GM21576 (cell line): Measurements from ENCODE around the gene RRP15.
A peak's percentile ranks its signal among the peaks of the same experiment; 100 is the strongest.
"Not testable (repeated sequence)": the region's sequence is repeated elsewhere in the genome, so short reads cannot be mapped to it uniquely, and the experiment has no call there.

Experiments used
- ATAC-seq: cut with Tn5 transposase; IDR thresholded peaks from one replicate; pipeline ENCODE4 v1.9.1; 2021; ENCODE audit warnings: mild to moderate bottlenecking, moderate library complexity; ENCODE audit not compliant: unreplicated experiment

RRP15 gene

DNA sequence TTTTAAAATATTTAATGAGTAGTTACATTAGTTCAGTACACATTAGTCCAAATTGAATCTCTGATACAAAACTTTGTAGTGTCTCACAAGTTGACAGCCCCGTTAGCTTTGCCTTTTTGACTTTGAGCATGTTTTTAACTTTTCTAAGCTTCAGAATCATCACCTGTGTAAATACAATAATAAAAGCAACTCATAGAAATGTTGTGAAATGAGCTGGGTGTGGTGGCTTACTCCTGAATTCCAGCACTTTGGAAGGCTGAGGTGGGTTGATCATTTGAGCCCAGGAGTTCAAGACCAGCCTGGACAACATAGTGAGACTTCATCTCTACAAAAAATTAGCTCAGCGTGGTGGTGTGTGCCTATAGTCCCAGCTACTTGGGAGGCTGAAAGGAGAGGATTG, 11.1 kb downstream of the RRP15 start:
- no peak for ATAC-seq

DNA sequence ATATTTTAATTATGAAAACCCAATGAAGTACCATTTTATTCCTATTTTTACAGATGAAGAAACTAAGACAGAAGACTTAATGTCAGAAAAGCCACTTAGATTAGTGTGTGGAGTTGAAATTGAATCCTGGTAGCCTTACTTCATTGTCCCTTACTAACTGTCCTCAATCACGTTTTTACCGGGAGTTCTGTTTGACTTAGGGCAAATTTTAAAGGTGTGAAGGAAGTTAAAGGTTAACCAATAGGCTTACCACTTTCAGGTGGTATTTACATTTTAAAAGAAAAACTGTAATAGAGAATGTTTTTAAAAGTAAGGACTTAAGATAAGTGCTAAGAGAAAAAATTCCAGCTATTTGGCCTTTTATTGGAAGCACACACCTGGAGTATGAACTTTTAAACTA, 12.4 kb downstream of the RRP15 start:
- ATAC-seq, result no peak

DNA sequence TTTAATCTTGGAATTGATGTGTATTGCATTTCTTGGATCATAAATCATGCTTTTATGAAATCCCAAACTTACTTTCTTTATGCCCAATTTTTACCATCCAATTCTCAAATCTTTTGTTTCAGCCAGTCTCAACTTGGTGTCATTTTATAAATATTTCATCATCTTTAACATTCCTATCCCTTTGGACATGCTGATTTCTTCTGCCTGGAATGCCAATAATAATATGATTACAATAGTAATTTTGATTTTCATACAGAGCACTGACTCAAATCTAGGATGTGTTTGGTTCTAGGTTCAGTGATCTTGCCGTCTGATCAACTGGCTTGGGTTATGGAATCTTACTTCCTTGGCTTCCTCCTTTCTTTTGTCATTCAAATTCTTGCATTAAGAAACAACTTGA, 12.8 kb downstream of the RRP15 start:
- ATAC-seq, result no peak

DNA sequence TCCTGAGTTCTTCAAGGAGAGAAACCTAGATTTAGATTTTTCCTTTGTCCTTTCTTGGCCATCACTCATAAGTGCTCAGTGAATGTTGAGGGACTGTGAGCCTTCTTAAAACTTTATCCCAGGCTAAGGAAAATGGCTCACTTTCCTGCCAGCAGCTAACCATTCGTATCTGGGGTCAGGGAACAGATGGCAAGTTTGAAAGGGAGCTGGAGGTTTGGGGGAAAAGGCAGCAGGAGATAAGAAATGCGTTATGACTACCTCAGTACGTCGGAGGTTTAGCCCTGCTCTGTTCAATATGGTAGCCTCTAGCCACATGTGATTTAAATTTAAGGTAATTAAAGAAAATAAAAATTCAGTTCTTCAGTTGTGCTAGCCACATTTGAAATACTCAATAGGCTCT, 13.3 kb downstream of the RRP15 start:
- ATAC-seq, result no peak

DNA sequence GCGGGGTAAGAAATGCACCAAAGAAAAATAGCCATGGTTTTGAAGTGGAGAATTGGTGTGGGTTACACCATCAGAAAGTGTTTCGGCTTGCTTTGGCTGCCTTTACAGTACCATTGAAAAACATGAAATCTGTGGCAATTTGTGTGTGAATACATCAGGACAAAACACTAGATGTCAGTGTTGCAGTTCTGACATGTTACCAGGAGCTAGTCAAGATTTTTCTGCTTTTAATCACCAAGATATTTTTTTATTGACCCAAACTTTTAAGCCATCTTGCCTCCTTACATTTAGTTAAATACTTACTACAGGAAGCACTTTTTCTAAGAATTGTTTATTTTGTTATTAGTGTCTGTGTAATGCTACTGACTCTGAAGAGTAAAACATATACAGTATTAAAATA, 14.3 kb downstream of the RRP15 start:
- ATAC-seq, result no peak

DNA sequence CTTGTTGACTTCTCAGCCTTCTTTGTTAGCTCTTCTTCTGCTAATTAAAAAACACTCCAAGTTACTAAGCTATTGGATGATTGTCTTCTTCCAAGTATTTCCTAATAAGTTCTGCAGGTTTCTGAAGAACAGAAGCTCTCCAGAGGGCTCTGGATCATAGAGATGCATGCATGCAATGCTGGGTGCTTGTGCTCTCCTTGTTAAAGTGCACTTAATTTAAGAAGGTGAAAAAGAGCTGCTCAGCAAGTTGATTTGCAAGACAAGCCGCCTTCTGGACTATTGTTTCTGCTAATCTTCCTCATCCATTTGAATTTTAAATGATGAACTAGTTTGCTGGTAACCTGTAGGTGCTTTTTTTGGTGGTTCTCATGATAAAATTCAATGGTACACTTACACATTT, 16.1 kb downstream of the RRP15 start:
- no peak for ATAC-seq

DNA sequence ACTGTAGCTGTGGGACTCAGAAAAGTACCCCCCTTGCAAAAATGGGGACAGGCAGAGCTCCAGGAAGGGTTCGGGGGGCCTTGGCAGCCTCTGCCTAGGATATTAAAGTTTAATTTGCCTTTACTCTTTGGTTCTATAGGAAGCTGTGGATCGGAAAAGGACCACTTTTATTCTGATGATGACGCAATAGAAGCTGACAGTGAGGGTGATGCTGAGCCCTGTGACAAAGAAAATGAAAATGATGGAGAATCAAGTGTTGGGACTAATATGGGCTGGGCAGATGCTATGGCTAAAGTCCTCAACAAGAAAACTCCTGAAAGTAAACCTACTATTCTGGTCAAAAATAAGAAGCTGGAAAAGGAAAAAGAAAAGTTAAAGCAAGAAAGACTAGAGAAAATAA, 17.1 kb downstream of the RRP15 start:
- ATAC-seq, result no peak

DNA sequence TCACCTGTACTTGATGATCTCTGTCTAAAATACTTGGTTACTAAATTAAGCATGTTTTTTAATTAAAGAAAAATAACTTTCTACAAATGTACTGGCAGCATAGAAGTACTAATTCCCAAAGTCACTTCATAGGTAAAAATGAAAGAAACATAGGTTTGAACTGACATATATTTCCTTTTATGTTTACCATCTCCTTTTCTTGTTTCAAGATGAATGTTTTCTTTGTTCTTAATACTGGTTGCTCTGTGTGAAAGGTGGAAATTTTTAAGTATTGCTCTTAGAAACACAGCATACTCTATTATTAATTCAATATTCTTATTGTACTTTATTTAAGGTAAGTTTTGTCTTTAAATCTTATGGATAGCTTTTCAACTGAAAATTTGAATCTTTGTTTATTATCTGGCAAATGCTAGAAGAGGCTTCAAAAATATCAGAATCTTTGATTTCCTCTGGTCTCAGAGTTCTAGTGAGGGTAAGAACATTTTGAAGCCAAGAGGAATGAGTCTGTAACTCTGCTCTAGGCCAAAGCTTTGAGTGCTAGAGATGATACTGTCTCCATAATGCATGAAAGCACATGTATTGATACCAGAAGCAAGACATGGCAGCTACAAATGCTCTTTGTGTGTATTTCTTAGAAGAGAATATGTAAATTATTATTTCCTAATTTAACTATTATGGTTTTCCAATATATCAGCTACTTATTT, 18.2 kb downstream of the RRP15 start:
- no peak for ATAC-seq

DNA sequence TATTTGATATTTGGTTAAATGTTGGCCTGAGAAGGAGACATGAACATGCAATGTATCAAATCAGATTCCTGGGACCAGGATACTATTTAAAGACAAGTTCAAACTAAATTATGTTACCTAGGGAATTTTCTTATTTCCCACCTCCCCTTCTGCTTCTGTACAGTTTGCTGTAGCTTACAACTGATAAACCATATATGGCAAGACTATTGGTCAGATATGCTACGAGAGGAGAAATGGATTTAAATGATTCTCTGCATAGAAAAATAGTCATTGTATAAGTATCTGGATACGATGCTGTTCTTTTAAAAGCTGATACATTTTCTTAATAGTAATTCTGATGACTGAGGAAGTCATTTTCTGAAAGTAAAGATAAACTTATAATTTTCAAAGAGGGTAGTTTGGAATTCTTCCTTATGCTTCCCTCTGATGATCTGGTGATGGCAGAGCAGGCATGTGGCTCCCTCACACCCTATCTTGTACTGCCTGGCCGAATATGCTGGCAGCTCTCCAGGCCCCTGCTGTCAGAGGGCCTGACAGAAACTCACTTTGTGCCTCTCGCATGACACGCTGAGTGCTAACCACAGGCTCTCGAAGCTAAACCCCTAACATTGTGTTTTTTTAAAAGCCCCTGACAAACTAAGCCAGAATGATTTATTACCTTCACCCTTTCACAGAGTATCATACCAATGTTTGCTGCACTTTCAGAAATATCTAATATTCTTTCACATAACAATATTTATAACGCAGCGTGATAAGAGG, 19.4 kb downstream of the RRP15 start:
- ATAC-seq, result no peak

DNA sequence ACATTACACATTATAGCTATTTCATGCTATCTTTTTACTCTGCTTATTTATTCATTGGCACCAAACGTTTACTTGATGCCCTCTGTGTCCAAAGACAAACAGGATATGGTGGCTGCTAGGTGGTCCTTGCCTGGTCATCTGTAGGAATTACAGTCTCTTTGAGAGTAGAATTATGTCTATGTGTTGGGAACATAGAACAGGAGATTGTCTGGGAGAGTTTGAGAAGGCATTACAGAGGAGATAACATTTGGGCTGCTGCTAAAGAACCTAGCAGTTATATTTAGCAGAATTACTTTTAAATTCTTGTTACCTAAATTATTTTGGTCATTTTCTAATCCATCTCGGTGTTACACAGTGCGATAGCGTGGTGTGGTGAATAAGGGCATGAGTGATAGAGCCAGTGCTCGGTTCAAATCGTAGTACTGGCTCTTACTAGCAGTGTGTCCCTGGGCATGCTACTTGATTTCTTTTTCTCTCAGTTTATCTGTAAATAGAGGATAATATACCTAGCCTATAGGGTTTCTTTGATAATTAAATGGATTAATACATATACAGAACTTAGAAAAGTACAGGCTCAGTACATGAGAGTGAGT, 20.5 kb downstream of the RRP15 start:
- no peak for ATAC-seq

DNA sequence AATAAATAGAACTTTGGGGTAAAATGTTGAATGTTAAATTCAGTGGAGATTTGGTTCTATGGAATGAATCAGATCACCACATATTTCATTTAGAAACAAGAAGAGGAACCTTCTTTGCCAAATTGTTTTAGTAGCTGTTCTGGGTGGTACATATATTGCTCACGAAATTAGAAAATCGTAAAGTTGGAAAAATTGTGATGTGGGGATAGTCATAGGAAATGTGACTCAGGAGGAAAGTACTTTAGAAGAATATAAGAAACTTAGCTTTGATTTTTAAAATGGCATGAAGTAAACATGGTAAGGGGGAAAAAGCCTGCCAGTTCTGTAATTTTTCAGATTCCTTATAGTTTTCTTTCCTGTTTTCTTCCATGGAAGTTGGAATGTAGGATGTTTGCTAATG, 27.4 kb downstream of the RRP15 start:
- ATAC-seq, result no peak

DNA sequence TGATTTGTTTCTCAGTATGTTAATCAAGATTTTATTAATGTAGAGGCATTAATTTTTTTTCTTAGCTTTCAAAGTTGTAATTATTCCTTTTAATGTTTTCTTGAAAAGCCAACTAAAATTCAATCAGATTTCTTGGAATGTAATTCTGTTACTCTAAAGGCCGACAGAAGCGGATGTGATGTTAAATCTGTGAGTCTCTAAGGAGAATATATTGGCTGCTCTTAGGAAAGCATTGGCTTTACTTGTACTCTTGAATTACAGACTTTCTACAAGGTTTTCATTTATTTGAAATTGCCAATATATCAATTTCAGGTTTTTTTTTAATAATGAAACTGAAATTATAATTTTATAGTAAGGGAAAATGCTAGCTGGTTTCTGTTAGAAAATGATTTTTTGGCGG, 29.2 kb downstream of the RRP15 start:
- no peak for ATAC-seq

DNA sequence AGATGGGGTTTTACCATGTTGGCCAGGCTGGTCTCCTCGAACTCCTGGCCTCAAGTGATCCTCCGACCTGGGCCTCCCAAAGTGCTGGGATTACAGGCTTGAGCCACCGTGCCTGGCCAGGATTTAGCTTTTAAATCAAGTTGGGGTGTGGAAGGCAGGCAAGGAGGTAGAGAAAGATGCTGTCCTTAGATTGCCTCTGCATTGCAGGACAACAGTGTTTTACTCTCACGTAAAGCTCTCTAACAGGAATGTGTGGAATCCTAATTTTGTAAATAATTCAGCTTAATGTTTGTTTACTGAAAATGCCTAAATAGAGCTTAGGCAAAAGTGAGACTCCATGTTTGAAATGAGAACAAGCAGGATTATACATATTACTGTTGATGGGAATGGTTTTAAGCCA, 30.5 kb downstream of the RRP15 start:
- no peak for ATAC-seq

DNA sequence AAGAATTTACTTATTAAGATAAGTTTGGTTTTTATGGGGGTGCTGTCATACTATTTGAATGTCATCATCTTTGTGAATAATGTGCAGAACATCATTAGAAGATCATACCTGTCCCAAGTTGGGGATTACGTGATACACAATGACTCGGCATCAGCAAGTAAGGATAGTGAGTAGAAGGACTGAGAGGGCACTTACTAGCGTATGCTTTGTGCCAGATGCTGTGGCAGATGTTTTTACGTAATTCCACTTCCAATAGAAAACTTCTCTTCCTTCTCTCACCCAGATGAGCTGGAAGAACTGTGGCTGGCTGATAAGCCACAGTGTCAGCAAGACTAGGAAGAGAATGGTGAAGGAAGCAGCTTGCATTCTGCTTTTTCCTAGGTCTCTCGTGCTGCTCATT, 32.0 kb downstream of the RRP15 start:
- ATAC-seq, result no peak

DNA sequence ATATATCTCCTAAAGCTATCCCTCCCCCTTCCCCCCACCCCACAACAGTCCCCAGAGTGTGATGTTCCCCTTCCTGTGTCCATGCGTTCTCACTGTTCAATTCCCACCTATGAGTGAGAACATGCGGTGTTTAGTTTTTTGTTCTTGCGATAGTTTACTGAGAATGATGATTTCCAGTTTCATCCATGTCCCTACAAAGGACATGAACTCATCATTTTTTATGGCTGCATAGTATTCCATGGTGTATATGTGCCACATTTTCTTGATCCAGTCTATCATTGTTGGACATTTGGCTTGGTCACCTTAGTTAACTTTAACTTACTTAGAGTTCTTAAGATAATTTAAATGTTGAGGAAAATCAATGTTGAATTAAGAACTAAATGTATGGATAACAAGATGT, 35.1 kb downstream of the RRP15 start:
- ATAC-seq, result not testable (repeated sequence)

DNA sequence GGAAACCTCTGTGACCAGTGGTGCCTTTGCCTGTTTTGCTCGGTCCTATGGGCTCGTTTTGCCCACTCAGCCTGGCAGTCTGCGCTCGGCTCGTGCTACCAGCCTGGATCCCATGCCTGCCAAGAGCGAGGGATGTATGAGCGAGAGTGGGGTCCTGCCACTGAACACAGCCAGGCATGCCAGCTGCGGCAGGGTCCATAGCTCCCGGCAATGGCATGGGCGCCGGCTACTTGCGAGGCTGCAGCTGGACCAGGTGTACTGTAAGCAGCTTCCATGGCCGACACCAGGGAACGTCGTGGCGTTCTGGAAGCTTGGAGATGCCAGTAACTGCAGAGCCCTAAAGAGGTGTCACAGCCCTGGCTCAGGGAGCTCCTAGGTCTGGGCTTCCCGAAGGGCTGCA, 37.7 kb downstream of the RRP15 start:
- no peak for ATAC-seq

DNA sequence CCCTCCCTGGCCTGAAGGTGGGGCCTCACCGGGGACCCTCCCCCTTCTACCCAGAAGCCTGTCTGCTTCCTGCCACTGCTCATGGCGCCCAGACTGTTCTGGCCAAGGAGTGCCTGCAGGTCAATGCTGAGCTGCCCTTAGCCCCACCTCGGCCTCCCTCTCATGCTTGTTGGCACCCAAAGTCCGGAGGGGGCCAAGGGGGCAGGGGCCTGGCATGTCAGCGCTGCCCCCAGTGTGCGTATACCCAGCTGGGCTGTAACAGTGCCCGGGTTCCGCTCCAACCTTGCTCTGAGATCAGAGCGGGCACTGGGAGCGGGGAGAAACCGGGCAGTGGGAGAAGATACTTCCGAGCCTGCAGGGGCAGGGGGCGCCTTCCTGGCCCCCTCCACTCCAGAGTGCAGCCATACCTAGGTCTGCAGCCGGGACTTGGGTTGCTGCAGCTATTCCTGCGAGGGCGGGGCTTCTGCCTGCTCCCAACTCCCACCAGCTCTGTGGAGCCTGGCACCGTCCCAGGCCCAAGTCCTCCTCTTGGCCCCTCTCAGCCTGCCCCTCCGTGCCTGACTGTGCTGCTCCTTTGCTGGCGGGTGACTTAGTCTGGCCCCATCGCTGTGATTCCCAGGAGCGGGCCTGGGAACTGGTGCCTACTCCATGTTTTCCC, 38.6 kb downstream of the RRP15 start:
- ATAC-seq, result no peak

DNA sequence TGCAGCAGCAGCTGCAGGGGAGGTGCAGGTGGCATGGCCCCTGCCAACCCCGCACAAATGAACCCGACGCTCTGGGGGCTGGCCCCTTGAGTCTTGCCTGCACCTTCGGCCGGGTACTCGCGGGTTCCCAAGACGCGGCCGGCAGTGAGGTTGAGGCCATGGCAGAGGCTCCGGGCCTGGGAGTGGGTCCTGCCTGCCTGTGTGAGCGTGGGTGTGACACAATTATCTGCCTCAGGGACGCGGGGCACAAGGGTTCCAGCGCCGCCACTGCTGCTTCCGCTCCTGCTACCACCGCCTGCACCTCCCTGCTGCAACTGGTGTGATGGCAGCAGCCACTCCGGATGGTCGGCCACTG, 39.1 kb downstream of the RRP15 start:
- ATAC-seq, result no peak

DNA sequence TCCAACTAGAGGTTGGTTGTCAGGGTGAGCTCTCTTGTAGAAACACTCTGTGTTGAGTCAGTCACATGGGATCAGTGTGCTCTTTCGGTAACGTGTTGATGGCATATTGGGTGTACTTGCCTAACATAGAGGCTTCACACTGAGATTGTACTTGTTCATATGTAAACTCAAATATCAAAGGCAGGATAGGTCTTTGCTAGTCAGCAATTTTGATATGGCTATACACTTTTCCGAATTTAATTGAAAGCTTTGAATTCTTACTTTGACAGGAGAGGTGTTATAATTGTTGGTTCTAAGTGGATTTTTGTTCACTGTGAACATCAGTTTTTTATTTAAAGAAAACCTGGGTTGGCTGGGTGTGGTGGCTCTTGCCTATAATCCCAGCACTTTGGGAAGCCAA, 43.7 kb downstream of the RRP15 start:
- ATAC-seq, result no peak

DNA sequence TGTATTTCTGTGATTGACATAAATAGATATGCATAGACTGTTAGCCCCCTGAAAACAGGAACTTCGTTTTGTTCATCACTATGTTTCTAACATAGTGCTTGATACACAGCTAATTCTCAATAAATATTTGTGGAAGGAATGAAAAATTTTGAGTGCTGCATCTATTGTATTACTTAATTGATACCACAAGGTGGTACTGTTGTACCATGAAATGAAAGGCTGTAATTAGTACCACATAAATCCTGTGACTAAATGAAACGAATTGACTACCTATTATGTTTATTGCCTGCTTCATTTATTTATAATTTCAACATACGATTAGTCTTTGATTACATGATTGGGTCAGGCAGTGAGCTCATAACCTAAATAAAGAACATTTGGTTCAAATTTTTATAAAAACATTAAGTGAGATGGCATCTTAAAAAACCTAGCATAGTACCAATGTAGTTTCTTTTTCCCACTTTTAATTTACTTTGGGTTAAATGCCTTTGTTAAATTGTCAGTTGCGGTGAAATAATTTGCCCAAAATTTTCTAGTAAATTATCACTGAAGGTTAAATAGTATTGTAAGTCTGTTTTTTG, 45.0 kb downstream of the RRP15 start:
- peak; percentile 84 for ATAC-seq

DNA sequence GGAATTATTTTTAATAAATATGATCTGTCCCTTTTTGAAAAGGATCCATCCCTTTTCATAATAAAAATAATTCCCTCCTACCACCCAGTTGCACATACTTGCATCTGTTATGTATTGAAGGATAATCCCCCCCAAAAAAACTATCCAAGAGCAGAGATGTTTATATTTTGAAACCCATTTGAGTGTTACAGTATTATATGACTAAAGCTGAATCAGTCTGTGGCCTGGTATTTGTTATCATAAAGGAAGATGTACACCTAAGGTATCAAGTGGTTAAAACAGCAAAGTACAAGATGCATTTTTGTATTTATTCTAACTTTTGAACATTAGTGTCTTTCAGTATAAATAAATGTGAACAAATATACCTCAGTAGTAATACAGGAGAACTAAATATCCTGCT, 47.3 kb downstream of the RRP15 start:
- ATAC-seq, result no peak

DNA sequence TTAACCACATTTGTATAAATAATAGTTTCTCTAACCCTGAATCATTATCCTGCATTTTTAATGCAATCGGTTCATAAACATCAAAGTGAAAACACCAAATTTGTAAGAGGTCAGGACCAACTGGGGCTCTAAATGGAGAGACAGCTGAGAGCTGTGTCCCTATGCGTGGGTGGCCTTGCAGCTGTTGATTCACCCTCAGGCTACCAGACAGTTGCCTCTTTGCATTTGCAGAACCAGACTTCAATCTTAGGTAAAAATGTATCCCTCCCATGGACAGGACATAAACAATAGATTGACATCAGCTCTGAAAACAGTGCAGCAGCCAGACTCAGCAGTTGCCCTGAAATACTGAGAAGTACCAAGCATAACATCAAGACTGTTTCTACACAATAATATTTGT, 51.2 kb downstream of the RRP15 start:
- peak; percentile 46 for ATAC-seq
